Calu3 (cell line): ENCODE data around the gene ABHD17A. TPM values are rescaled to one million over a fixed set of nuclear protein-coding genes. Genes with fewer than 3 reads are reported as not detected.
"Not testable (repeated sequence)": the region's sequence is repeated elsewhere in the genome, so short reads cannot be mapped to it uniquely, and the experiment has no call there.

Experiments used
- BruUV-seq: library from RNA; stranded (reverse); fragments of 400-500 nt; replicated peaks from 2 replicates; lab custom pipeline; 2021; lab: Mats Ljungman, UMichigan
- CTCF ChIA-PET: fragments of 300-600 bp; sonication (Branson Sonifier 250); formaldehyde crosslinking; loops from one replicate; lab custom pipeline; 2022; ENCODE audit warnings: antibody characterized with exemption; lab: Charles Lee
- DNase-seq: peaks from one replicate; pipeline ENCODE4 v3.0.0; 2022
- H3K27ac Mint-ChIP-seq: one replicate; pipeline ENCODE4 v1.8.0; 2022; ENCODE audit warnings: mixed read lengths; ENCODE audit not compliant: unreplicated experiment
- H3K27me3 Mint-ChIP-seq: one replicate; pipeline ENCODE4 v1.8.0; 2022; ENCODE audit warnings: mixed read lengths; ENCODE audit not compliant: unreplicated experiment
- H3K36me3 Mint-ChIP-seq: one replicate; pipeline ENCODE4 v1.8.0; 2022; ENCODE audit warnings: mild to moderate bottlenecking, moderate library complexity, mixed read lengths; ENCODE audit not compliant: insufficient read depth, unreplicated experiment
- H3K4me1 Mint-ChIP-seq: one replicate; pipeline ENCODE4 v1.8.0; 2022; ENCODE audit warnings: mild to moderate bottlenecking, low read depth, mixed read lengths; ENCODE audit not compliant: unreplicated experiment
- H3K4me3 Mint-ChIP-seq: one replicate; pipeline ENCODE4 v1.8.0; 2022; ENCODE audit warnings: mild to moderate bottlenecking, low read depth, moderate library complexity, mixed read lengths; ENCODE audit not compliant: unreplicated experiment
- H3K9me3 Mint-ChIP-seq: one replicate; pipeline ENCODE4 v1.8.0; 2022; ENCODE audit warnings: low read depth, mixed read lengths; ENCODE audit not compliant: unreplicated experiment
- intact Hi-C: fragments of 100-400 bp; cut with micrococcal nuclease; formaldehyde crosslinking; loops from one replicate; pipeline ENCODE4 v1.10.0; 2022; ENCODE audit not compliant: unreplicated experiment
- total RNA-seq: library from RNA; stranded (reverse); gene quantifications from 2 replicates; pipeline ENCODE4 v1.2.3, GENCODE V29; 2022
- TF ChIP-seq, protein P1 (sequence below): fragments of 200-600 bp; IDR thresholded peaks from one replicate; pipeline ENCODE4 v1.8.0; 2022; ENCODE audit warnings: antibody characterized with exemption; ENCODE audit not compliant: unreplicated experiment

Gene ABHD17A
- total RNA-seq, 1 experiment from 2014 or later: 35.2 TPM

- Mint-ChIP-seq H3K4me3 (peak overlapping the region; percentile 96), H3K27ac (peak overlapping the region; percentile 91), H3K4me1 (peaks cover 8% of the 10 kb centered on the region), H3K36me3 (peaks cover 17% of the 10 kb centered on the region), H3K9me3 (no peaks in the 10 kb centered on the region), H3K27me3 (no peaks in the 10 kb centered on the region)
- intact Hi-C loops: no loop called here
- CTCF ChIA-PET: interaction anchor here (0.5 to 1.8 kb wide), 5 partner anchors 9 to 1510 kb away, joined by 3 to 10 read pairs (median 3); partner anchors contain the start of gene ABHD17A
- BruUV-seq: TSS peak; percentile 74
- peak; percentile 86 for DNase-seq
- TF ChIP-seq, protein P1, sequence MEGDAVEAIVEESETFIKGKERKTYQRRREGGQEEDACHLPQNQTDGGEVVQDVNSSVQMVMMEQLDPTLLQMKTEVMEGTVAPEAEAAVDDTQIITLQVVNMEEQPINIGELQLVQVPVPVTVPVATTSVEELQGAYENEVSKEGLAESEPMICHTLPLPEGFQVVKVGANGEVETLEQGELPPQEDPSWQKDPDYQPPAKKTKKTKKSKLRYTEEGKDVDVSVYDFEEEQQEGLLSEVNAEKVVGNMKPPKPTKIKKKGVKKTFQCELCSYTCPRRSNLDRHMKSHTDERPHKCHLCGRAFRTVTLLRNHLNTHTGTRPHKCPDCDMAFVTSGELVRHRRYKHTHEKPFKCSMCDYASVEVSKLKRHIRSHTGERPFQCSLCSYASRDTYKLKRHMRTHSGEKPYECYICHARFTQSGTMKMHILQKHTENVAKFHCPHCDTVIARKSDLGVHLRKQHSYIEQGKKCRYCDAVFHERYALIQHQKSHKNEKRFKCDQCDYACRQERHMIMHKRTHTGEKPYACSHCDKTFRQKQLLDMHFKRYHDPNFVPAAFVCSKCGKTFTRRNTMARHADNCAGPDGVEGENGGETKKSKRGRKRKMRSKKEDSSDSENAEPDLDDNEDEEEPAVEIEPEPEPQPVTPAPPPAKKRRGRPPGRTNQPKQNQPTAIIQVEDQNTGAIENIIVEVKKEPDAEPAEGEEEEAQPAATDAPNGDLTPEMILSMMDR: no peak
Observed at GRCh38 chr19:1875646-1876495, 9.4 kb downstream of the ABHD17A start.

GRCh38 chr19:1875265-1875645, 10.0 kb downstream of the ABHD17A start:
- H3K4me1 Mint-ChIP-seq, DNase-seq, BruUV-seq, H3K27me3 Mint-ChIP-seq, intact Hi-C loops, H3K9me3 Mint-ChIP-seq: not testable (repeated sequence)
- CTCF ChIA-PET: interaction anchor here (0.5 to 1.8 kb wide), 2 partner anchors 11 to 1510 kb away, joined by 4 to 10 read pairs; no protein-coding TSS in a partner anchor
- Mint-ChIP-seq H3K27ac (peak overlapping the region; percentile 91), H3K36me3 (peaks cover 17% of the 10 kb centered on the region), H3K4me3 (peak overlapping the region; percentile 96)

GRCh38 chr19:1874554-1875185, 10.6 kb downstream of the ABHD17A start:
- Mint-ChIP-seq H3K9me3 (no peaks in the 10 kb centered on the region), H3K36me3 (peaks cover 17% of the 10 kb centered on the region), H3K4me3 (peak overlapping the region; percentile 96), H3K4me1 (peaks cover 8% of the 10 kb centered on the region), H3K27me3 (no peaks in the 10 kb centered on the region), H3K27ac (no peak overlapping the region)
- intact Hi-C loops: no loop called here
- no TSS peak for BruUV-seq
- CTCF ChIA-PET: interaction anchor here (0.5 to 1.8 kb wide), 4 partner anchors 10 to 1511 kb away, joined by 3 to 10 read pairs (median 4); no protein-coding TSS in a partner anchor
- DNase-seq: no peak
- TF ChIP-seq, protein P1: no peak

DNA sequence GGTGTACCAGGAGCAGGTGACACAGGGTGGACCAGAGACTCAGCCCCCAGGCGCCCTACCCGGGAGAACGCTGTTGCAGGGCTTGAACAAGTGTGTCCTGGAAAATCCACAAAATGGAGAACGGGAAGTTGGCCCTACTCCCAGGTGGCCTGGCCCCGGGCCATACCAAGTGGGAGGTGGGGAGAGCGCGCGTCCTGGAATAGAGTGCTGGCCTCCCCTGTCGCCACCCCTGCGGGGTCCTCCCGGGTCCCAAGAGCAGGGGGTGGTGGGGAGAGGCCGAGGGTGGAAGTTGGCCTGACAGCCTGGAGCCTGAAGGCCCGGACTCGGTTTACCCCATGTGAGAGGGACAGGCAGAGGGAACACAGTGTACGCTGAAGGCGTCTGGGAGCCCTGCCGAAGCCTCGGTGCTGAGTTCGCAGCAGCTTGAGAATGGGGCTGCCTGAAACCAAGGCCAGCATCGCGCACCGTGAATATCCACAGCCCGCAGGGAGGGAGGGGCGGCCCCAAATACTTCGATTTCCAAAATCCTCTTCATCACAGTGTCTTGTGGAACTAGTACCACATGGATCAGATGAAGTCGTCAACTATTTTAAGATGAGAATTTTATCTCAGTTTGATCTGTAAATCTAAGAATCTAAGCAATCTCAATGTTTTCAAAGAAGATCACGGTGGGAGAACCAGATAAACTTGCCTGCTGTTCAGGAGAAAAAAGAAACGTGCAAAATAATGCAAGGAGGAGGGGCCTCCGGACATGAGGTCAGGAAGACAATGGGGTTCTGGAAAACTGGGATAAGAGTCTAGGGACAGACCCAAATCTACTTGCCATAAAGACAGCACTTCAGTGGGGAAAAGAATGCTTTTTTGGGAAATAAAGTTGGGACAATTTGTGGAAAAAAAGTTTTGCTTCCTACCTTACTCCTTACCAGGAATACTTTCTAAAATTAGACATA, 11.5 kb downstream of the ABHD17A start:
- H3K36me3 Mint-ChIP-seq: peaks cover 19% of the 10 kb centered on the region
- no peak overlapping the region for H3K27ac Mint-ChIP-seq
- TF ChIP-seq, protein P1: no peak
- no TSS peak for BruUV-seq
- H3K9me3 Mint-ChIP-seq: no peaks in the 10 kb centered on the region
- H3K27me3 Mint-ChIP-seq: no peaks in the 10 kb centered on the region
- H3K4me3 Mint-ChIP-seq: peak overlapping the region; percentile 96
- intact Hi-C loops: no loop called here
- CTCF ChIA-PET: interaction anchor here (0.6 to 1.8 kb wide), 3 partner anchors 9 to 35 kb away, joined by 3 to 10 read pairs (median 4); no protein-coding TSS in a partner anchor
- no peak for DNase-seq
- peaks cover 8% of the 10 kb centered on the region for H3K4me1 Mint-ChIP-seq
